Ammon's horn (tissue), 1 donor: ENCODE results near the gene AP5Z1.
A peak's percentile ranks its signal among the peaks of the same experiment; 100 is the strongest.

Experiments used
- DNase-seq: peaks from one replicate; pipeline ENCODE4 v3.0.0-alpha.2; 2016; ENCODE audit warnings: low spot score

AP5Z1 gene, protein sequence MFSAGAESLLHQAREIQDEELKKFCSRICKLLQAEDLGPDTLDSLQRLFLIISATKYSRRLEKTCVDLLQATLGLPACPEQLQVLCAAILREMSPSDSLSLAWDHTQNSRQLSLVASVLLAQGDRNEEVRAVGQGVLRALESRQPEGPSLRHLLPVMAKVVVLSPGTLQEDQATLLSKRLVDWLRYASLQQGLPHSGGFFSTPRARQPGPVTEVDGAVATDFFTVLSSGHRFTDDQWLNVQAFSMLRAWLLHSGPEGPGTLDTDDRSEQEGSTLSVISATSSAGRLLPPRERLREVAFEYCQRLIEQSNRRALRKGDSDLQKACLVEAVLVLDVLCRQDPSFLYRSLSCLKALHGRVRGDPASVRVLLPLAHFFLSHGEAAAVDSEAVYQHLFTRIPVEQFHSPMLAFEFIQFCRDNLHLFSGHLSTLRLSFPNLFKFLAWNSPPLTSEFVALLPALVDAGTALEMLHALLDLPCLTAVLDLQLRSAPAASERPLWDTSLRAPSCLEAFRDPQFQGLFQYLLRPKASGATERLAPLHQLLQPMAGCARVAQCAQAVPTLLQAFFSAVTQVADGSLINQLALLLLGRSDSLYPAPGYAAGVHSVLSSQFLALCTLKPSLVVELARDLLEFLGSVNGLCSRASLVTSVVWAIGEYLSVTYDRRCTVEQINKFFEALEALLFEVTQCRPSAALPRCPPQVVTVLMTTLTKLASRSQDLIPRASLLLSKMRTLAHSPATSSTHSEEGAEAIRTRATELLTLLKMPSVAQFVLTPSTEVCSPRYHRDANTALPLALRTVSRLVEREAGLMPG

DNA sequence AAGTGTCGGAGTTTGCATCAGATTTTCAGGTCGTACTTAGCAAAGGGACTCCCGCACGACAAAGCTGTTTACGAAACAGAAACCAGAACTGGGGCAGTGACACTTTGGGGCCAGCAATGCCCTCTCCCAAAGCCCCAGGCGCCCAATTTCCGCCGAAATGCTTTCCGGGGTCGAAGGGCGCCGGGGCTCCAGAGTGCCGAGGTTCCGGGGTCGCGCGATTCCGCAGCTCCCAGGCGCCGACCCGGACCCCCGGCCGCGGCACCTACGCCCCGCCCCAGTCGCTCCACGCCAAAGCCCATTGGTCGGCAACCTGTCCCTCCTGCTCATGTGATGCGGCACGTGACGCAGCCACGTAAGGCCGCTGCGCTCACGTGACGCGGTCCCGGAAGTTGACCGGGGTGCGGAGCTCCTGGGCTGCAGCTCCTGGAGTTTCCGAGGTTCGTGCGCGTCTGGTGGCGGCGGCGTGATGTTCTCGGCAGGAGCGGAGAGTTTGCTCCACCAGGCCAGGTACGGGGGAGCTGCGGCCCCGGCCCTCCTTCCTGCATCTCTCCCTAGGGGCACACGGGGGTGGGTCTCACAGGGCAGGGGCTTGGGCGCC, at the start of gene AP5Z1:
Gene AP5Z1, plus strand, starts transcription at position 374 of the 598 bp plus-strand sequence. Its CDS starts 93 bp downstream, at position 467.
- peak; percentile 99 for DNase-seq

DNA sequence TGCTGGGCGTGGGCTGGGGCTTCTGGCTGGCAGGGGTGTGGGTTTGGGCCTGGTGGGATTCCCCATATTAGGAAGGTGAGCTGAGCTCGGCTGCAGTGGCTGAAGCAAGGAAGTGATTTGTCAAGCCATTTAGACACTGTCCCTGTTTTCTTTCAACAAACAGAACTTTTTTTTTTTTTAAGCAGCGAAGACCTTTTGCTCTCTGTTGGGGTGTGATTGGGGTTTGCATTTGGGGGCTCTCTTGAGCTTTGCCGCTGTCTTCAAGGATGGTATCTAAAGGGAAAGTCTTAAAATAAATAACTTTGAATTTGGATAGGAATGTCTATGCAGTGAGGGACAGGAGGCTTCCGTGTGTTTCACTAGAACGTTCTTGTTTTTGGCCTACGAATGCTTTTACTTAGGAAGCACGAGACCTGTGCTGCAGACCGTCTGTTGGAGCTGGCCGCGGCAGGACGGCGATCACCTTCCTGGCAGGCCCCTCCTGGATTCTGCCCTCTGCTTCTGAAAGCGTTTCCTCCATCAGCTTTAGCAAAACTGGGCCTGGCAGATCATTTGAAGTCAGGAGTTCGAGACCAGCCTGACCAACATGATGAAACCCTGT, 49.5 kb upstream of the AP5Z1 start:
- DNase-seq = no peak

GRCh38 chr7:4726566-4726965, 48.9 kb upstream of the AP5Z1 start:
- no peak for DNase-seq

GRCh38 chr7:4727914-4728705, 47.3 kb upstream of the AP5Z1 start:
- DNase-seq = no peak

DNA sequence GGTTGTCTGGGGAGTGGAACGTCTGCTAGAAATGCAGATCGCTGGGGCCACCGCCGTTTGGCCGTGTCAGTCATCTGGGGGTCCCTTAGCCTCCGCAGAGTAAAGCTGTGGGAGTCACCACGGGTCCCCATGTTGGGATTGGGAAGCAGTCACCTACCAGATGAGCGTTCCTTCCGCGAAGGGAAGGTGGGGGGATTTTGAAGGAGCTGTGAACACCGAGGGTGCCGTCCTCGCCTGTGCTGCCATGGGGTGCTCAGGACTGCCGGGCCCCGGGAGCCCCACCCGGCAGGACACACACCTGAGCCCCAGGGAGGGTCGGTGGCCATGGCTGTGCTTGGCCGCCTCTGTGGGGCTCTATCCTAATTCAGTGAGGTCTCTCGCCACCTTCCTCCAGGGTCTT, 46.2 kb upstream of the AP5Z1 start:
- DNase-seq = no peak

DNA sequence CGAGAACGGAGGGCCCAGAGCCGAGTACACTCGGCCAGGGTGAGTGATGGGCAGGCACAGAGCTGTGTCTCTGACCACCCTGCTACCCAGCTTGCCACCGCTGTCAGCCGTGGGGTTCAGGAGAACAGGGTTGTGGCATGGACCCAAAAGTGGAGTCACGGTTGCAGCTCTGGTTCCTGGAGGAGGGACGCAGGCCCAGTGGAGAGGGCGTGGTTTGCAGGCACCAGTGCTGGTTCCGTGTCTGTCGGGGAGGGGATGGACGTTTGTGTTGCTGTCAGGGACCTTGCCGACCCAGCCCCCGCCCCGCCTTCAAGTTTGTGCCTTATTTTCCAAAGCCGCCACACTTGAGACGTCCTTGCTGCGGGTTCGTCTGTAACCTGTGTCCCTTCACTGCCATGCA, 45.1 kb upstream of the AP5Z1 start:
- no peak for DNase-seq

GRCh38 chr7:4730971-4731370, 44.5 kb upstream of the AP5Z1 start:
- DNase-seq = no peak

GRCh38 chr7:4731803-4732202, 43.6 kb upstream of the AP5Z1 start:
- no peak for DNase-seq

DNA sequence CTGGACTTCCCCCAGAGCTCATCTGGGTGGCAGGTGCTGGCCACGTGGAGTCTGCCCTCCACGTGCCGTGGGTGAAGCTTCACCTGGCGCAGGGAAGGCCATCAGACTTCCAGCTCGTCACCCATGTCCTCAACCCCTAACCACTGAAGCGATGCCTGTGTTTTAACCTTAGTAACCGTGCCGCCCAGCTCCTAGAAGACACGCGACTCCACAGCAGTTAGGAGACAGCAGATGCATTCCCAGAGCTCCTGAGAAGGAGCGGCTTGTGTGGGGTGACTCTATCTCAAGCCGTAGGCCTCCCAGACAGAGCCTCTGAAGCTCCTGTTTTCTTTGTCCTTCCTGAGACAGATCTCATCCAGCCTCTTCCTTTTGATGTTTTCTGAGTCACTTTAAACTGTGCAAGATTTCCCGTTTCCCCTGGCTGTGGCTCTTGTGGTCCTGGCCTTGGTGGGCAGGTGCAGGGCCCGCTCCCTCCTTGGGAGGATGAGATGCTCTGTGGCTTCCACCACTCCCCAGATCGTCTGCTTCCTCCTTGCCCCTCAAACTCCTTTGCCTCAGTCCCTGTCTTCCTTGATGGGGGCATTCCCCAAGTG, 41.4 kb upstream of the AP5Z1 start:
- no peak for DNase-seq

- peak; percentile 79 for DNase-seq
Measured at GRCh38 chr7:4734587-4735345, 40.7 kb upstream of the AP5Z1 start.

DNA sequence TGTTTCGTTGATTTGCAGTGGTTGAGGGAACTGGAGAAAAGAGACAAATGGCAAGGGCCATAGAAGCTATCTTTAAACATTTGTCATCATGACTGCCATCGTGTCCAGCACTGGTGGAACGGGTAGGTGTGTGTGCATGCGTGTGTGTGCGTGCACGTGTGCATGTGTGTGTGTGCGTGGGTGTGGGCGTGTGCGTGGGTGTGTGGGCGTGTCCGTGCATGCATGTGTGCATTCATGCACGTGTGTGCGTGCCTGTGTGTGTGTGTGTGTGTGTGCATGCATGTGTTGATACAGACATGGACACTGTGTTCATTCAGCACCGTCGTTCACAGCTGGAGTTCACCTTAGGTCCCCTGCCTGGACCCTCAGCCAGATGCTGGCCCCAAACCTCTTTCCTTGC, 38.1 kb upstream of the AP5Z1 start:
- DNase-seq = no peak

GRCh38 chr7:4738711-4739527, 36.5 kb upstream of the AP5Z1 start:
- peak; percentile 63 for DNase-seq

DNA sequence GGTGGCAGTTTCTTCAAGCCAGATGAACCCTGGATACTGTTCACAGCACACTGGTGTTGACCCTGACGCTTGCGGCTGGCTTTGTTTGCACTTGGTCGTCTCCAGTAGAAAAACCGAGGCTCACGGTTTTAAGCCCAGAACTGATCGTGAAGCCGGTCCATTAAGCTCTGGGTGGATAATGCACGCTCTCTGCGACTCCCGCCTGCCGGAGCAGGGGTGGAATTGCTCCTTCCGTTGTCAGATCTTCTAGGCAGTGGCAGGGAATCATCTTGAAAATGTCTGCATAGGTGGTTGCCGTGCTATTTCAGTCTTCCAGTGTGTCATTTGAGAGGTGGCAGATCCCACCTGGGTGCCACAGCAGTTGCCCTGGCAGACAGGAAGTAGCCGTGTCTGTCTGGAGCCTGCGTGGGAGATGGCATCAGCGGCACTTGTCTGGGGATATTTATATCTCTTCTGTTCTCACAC, 35.9 kb upstream of the AP5Z1 start:
- peak; percentile 70 for DNase-seq

DNA sequence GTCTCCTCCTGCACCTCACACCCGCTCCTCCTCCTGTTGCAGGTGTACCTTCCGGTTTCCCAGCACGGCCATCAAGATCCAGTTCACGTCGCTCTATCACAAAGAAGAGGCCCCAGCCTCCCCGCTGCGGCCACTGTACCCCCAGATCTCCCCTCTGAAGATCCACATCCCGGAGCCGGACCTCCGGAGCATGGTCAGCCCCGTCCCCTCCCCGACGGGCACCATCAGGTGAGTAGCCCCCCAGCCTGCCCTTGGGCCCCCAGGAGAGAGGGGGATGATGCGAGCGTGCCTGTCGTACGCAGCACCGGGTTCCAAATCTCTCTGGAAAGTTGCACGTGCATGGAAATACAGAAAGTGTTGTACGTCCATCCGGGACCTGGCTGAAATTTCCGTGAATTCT, 34.6 kb upstream of the AP5Z1 start:
- no peak for DNase-seq

DNA sequence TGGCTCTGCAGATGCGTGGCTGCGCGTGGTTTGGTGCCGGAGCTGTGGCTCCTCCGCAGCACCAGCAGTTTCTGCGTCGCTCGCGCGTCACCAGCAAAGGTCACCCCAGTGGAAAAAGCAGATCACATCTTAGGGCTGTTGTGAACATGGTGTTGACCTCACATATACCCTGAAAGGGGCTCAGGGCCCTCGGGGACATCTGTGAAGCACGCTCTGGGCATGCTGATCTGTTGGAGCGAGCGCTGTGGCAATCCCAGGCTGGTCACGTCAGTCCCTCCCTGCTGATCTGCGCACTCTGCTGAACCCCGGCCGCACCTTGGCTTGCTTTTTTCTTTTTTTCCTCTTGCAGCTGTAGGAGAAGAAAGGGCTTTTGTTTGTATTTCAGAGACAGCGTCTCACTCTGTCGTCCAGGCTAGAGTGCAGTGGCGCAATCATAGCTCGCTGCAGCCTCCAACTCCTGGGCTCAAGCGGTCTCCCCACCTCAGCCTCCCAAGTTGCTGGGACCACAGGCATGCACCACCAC, 33.3 kb upstream of the AP5Z1 start:
- peak; percentile 65 for DNase-seq

- no peak for DNase-seq
Measured at GRCh38 chr7:4742852-4743251, 32.6 kb upstream of the AP5Z1 start.

DNA sequence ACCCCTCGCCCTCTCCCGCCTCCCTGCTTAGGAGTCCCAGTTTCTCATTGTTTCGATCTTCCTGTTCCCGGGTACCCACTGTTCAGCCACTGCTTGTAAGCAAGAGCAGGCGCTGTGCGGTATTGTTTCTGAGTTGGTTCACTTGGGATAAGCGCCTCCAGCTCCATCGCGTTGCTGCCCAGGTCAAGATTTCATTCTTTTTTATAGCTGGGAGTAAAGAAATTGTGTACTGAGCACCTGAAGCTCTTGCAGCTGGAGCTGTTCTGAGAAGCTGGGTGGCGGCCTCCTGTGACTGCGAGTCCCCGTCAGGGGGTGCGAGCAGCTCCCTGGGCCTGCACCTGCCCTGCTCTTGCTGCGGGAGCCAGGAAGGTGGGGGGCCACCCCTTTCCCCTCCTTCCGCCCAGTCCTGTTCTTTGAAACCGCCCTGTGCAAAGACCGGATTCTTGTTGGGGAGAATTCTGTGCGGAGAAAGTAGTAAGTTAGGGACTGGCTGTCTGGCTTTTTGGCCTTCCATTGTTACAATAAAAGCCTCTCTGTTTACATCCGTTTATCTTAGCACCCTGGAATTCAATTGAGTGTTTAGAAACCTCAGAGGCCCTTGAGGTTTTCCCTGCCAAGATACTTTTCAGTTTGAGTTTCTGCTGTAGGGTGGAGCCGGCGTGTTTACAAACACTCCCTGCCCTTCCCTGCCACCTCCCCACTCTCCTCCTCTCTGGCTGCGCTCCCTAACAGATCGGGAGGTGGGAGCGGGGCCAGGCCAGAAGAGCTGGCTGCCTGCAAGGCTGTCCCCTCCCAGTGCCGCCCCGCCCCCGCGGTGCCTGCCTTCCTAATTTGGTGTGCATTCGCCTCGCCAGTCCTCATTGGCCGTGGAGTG, 30.8 kb upstream of the AP5Z1 start:
- DNase-seq = peak; percentile 98

DNA sequence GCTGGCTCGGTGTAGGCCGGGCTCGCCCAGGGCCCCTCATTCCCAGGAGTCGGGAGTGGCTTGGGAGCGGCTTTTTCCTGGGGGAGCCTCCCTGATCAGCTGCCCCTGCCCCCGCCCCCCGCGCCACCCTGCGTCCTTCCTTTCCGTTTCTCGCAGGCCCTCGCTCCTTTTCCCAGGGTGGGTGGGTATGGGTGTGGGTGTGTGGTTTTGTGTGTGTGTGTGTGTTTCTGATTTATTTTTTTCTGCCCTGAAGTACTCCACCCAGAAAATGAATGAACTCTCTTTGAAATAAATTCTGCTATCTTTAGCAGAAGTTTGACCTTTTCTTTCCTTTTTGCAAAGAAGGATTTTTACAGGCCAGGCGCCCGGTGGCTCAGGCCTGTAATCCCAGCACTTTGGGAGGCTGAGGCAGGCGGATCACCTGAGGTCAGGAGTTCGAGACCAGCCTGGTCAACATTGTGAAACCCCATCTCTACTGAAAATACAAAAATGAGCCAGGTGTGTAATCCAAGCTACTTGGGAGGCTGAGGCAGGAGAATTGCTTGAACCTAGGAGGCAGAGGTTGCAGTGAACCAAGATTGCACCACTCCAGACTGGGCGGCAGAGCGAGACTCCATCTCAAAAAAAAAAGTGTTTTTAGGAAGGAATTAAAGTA, 30.0 kb upstream of the AP5Z1 start:
- no peak for DNase-seq
